Aorta (tissue), 5 donors: Measurements from ENCODE around the gene MED25. TPM values are rescaled to one million over a fixed set of nuclear protein-coding genes. Genes with fewer than 3 reads are reported as not detected.

ENCODE experiments used
- ATAC-seq: fragments of 200-7000 bp; cut with Tn5 transposase; one replicate; pipeline ENCODE4 v1.9.1; 2022; ENCODE audit warnings: moderate library complexity; ENCODE audit not compliant: low FRiP score
- DNase-seq, 2 donors: peaks; one replicate each; pipeline ENCODE4 v3.0.0-alpha.2; 2020
- H3K27ac ChIP-seq, 2 donors: one replicate each; pipeline ENCODE4 v1.5.1; 2013; ENCODE audit warnings: low read length in 2 of 2, mild to moderate bottlenecking in 2 of 2, moderate library complexity in 2 of 2, control low read depth in 1 of 2, inconsistent platforms in 1 of 2, low read depth in 1 of 2
- H3K27me3 ChIP-seq, 2 donors: one replicate each; pipeline ENCODE4 v1.6.1; 2013; ENCODE audit warnings: control low read depth in 1 of 2, low read length in 1 of 2, mild to moderate bottlenecking in 1 of 2, moderate library complexity in 1 of 2; ENCODE audit not compliant: insufficient read depth in 2 of 2, control insufficient read depth in 1 of 2
- H3K36me3 ChIP-seq, 2 donors: one replicate each; pipeline ENCODE4 v1.6.1; 2013; ENCODE audit warnings: control low read depth in 1 of 2, low read length in 1 of 2, mild to moderate bottlenecking in 1 of 2; ENCODE audit not compliant: insufficient read depth in 2 of 2, control insufficient read depth in 1 of 2
- H3K4me1 ChIP-seq, 2 donors: one replicate each; pipeline ENCODE4 v1.6.1; 2013; ENCODE audit warnings: low read length in 2 of 2, control low read depth in 1 of 2, mild to moderate bottlenecking in 1 of 2, moderate library complexity in 1 of 2; ENCODE audit not compliant: insufficient read depth in 2 of 2, control insufficient read depth in 1 of 2
- H3K4me3 ChIP-seq, 2 donors: one replicate each; pipeline ENCODE4 v1.5.1; 2013; ENCODE audit warnings: low read length in 2 of 2, control low read depth in 1 of 2, mild to moderate bottlenecking in 1 of 2
- H3K9me3 ChIP-seq: one replicate; pipeline ENCODE4 v1.6.1; 2013; ENCODE audit warnings: mild to moderate bottlenecking, low read length; ENCODE audit not compliant: control insufficient read depth
- WGBS, 2 donors: extraction: QIAGEN DNeasy Blood & Tissue Kit; methylation state at CpG; one replicate each; pipeline ENCODE4 v1.1.7; 2013; 5-methylcytosine and 5-hydroxymethylcytosine counted together
- intact Hi-C, 2 donors: fragments of 100-400 bp; cut with DNase I; formaldehyde crosslinking; loops; one replicate each; pipeline versions ENCODE4 v1.14.2 to v1.15.0; 2022
- polyA plus RNA-seq, 2 donors: library from polyadenylated mRNA; stranded (reverse); fragments of 200-250 nt; gene quantifications; one replicate each; pipeline ENCODE4 v1.2.3, GENCODE V29; 2013
- total RNA-seq, 2 donors: library from RNA; stranded (reverse); fragmentation: NEBNext Ultra II Directional; extraction: Animal tissue kit (Norgen Biotek cat#: 25700); gene quantifications; one replicate each; pipeline ENCODE4 v1.2.1, GENCODE V29; 2021
- donor health status: healthy with polysubstance abuse.
- donor health status: Bipolar disorder and iron deficiency.
- donor health status: DM: no; HTN: no; CAD: no.
- donor health status: DM: no; HTN: no; CAD: no.
- donor health status: DM: yes; HTN: yes; CAD: no.

MED25 gene
- total and polyA plus RNA-seq, 4 donors = 18.3 to 52.8 (median 33.7) TPM

DNA sequence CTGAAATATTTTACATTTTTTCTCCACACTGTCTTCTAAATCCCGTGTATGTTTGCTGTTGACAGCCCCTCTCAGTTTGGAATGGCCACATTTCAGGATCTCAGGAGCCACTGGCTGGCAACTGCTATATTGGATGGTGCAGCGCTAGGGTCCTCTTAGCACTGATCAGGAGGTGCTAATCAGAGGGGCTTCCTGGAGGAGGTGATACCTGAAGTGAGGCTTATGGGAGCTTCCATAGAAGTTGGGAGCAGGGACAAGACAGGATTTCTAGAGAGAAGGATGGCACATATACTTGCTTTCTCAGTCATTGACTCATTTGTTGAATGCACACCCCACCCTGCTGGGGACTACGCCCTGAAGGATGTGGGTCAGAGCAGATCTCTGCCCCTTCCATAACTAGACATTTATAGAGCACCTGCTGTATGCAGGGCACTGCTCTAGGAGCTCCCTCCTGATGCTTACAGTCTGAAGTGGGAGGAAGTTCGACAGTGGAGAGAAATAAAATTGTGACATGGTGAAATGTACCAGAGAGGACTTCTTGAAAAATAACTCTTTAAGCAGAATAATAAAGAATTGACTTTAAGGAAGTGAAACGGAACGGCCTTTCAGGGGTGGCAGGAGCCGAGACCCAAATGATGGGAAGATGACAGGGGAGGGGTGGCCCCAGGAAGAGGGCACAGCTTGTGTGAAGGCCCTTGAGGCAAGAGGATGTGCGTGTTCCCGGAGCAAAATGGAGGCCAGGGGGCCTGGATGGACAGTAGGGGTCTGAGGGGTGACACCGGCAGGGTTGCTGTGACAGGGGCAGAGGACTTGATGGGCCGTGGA lies 38.1 kb upstream of the MED25 start:
- Histone ChIP-seq H3K4me1 (no peaks in the 10 kb centered on the region), H3K27ac (no peak overlapping the region), H3K9me3 (no peaks in the 10 kb centered on the region), H3K27me3 (no peaks in the 10 kb centered on the region), H3K4me3 (no peak overlapping the region), H3K36me3 (peaks cover 0 to 7% of the 10 kb centered on the region in 2 donors)
- DNase-seq (no peak), ATAC-seq (no peak)
- intact Hi-C loops = no loop called here
- 77 to 79% methylated on average over 11 of the region's 11 CpGs for WGBS, 2 donors

DNA sequence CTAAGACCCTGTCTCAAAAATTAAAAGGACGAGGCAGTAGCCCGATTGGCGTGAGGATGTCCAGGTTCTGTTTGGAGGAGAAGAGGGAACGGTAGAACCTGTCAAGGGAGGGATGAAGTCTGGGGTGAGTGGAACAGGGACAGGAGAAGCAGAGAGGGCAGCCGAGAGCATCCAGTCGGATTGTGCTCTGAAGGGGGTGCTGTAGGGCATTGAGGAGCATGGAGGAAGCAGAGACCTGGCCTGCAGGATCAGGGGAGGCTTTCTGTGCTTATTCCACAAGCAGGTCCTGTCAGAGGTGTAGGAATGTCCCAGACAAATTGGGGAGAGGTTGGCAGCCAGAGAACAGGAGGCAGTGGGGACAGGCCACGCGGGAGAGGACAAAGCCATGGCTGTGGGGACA lies 37.2 kb upstream of the MED25 start:
- H3K36me3 ChIP-seq = peaks cover 0 to 10% of the 10 kb centered on the region in 2 donors
- 80 to 81% methylated on average over 8 of the region's 8 CpGs for WGBS, 2 donors
- ATAC-seq = no peak
- no peaks in the 10 kb centered on the region for H3K27me3 ChIP-seq
- H3K4me3 ChIP-seq = no peak overlapping the region
- intact Hi-C loops = no loop called here
- no peak overlapping the region for H3K27ac ChIP-seq
- DNase-seq = no peak
- H3K9me3 ChIP-seq = no peaks in the 10 kb centered on the region
- no peaks in the 10 kb centered on the region for H3K4me1 ChIP-seq

DNA sequence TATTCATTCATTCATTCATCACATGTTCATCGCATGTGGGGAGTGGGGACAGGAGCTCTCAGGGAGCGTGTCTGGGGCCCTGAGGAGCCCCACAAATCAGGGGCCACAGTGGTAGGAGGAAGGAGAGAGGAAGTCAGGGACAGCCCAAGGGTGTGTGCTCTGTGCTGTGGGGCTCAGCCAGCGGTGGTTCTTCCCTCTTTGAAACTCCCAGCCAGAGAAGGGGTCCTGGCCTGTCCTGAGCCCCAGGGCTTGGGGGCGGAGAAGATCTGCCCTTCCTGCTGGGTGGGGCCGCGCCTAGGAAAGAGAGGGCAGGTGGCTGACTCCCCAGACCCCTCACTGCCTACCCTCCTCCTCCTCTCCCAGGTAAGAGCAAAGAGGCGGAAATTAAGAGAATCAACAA lies 36.7 kb upstream of the MED25 start:
- Histone ChIP-seq H3K36me3 (peaks cover 0 to 10% of the 10 kb centered on the region in 2 donors), H3K27me3 (no peaks in the 10 kb centered on the region), H3K27ac (no peak overlapping the region), H3K4me3 (no peak overlapping the region), H3K9me3 (no peaks in the 10 kb centered on the region), H3K4me1 (no peaks in the 10 kb centered on the region)
- no peak for DNase-seq
- ATAC-seq = peak; percentile 36
- 91 to 93% methylated on average over 6 to 7 of the region's 7 CpGs for WGBS, 2 donors
- intact Hi-C loops = no loop called here

DNA sequence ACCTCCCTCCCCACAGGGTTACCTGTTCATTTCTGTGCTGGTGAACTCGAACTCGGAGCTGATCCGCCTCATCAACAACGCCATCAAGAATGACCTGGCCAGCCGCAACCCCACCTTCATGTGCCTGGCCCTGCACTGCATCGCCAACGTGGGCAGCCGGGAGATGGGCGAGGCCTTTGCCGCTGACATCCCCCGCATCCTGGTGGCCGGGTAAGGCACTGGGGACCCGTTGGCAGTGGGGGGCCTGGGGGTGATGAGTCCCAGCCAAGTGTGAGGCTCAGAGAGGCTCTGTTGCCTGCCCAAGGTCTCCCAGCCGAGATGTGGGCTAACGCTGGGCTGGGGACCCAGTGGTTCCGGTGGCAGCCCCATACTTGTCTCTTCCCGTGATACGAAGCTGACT lies 35.6 kb upstream of the MED25 start:
- H3K27ac ChIP-seq = no peak overlapping the region
- no peak for ATAC-seq
- intact Hi-C loops = no loop called here
- H3K4me3 ChIP-seq = no peak overlapping the region
- WGBS, 2 donors = 96 to 97% methylated on average over 18 of the region's 18 CpGs
- H3K27me3 ChIP-seq = no peaks in the 10 kb centered on the region
- DNase-seq = no peak
- H3K9me3 ChIP-seq = no peaks in the 10 kb centered on the region
- H3K4me1 ChIP-seq = no peaks in the 10 kb centered on the region
- peaks cover 0 to 10% of the 10 kb centered on the region in 2 donors for H3K36me3 ChIP-seq

DNA sequence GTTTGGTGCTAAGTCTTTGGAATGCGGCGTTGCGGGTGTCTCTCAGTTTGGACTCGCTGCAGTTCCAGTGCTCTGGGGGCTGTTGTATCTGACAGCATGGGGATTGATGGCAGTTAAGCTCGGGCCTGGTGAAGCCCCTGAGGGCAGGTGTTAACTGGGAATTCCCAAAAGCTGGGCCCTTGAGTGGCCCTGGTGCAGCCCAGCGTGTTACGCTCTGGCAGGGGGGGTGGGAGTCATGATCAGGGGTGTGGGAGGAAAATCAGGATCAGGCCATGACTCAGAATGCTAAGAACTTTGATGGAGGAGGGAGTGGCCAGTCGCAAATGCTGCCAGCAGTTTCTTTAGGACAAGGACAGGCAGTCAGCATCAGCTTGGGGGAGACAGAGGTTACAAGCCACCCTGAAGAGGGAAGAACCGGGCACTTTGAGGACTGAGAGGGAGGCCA lies 31.7 kb upstream of the MED25 start:
- 69 to 75% methylated on average over 9 of the region's 9 CpGs for WGBS, 2 donors
- Histone ChIP-seq H3K27ac (no peak overlapping the region), H3K36me3 (peaks cover 0 to 10% of the 10 kb centered on the region in 2 donors), H3K4me3 (no peak overlapping the region), H3K27me3 (no peaks in the 10 kb centered on the region), H3K9me3 (no peaks in the 10 kb centered on the region), H3K4me1 (no peaks in the 10 kb centered on the region)
- DNase-seq (no peak), ATAC-seq (no peak)
- intact Hi-C loops = no loop called here

DNA sequence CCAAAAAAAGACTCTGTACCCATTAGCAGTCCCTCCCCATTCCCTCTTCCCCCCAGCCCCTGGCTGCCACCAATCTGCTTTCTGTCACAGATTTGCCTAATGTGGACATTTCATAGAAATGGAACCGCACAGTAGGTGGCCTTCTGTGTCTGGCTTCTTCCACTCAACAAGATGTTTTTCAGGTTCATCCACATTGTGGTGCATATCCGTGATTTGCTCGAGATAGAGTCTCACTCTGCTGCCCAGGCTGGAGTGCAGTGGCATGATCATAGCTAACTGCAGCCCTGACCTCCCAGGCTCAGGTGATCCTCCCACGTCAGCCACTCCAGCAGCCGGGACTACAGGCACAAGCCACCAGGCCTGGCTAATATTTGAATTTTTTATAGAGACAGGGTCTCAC lies 30.3 kb upstream of the MED25 start:
- Histone ChIP-seq H3K4me1 (no peaks in the 10 kb centered on the region), H3K27ac (no peak overlapping the region), H3K27me3 (no peaks in the 10 kb centered on the region), H3K36me3 (peaks cover 0 to 7% of the 10 kb centered on the region in 2 donors), H3K9me3 (no peaks in the 10 kb centered on the region), H3K4me3 (no peak overlapping the region)
- intact Hi-C loops = no loop called here
- no peak for ATAC-seq
- 89% methylated on average over 5 of the region's 5 CpGs for WGBS, 2 donors
- DNase-seq = no peak

DNA sequence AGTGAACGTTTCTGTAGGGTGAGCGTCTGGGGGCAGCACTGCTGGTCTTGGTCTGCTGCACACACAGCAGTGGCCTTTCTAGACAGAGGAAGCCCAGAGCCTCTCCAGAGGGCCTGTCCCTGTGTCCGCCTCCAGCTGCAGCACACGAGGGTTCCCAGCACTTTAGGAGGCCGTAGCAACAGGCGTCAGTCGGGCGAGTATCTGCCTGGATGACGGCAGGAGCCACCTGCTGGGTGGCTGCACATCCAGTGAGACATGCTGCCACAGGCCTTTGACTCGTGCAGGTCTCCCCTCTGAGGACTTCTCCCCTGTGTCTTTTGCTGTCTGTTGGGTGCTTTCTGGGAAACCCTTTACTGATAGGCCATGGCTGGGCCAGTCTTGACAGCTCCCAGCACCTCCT lies 29.2 kb upstream of the MED25 start:
- intact Hi-C loops = no loop called here
- Histone ChIP-seq H3K9me3 (no peaks in the 10 kb centered on the region), H3K4me1 (no peaks in the 10 kb centered on the region), H3K27ac (no peak overlapping the region), H3K4me3 (no peak overlapping the region), H3K36me3 (peaks cover 0 to 6% of the 10 kb centered on the region in 2 donors), H3K27me3 (no peaks in the 10 kb centered on the region)
- 87 to 89% methylated on average over 10 of the region's 10 CpGs for WGBS, 2 donors
- DNase-seq (no peak), ATAC-seq (no peak)

DNA sequence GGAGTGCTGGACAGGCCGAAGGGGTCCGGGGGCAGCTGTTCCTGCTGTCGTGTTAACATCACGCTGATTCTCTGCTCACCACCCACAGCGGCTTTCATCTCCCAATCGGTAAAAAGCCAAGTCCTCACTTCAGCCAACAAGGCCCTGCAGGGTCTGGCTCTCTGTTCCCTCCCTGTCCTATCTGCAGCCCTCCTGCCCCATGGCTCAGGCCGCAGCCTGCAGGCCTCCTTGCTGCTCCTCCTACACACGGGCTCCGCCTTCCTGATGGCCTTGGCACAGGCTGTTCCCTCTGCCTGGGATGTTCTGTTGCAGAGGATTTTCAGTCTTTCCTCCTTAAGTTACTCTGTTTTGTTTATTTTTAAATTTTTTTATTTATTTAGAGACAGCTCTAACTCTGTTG lies 27.2 kb upstream of the MED25 start:
- intact Hi-C loops = no loop called here
- no peaks in the 10 kb centered on the region for H3K27me3 ChIP-seq
- H3K4me3 ChIP-seq = no peak overlapping the region
- H3K36me3 ChIP-seq = peaks cover 0 to 3% of the 10 kb centered on the region in 2 donors
- no peaks in the 10 kb centered on the region for H3K4me1 ChIP-seq
- no peaks in the 10 kb centered on the region for H3K9me3 ChIP-seq
- H3K27ac ChIP-seq = no peak overlapping the region
- no peak for ATAC-seq
- peak in 1 of 2 donors; percentile 66 for DNase-seq
- 78 to 82% methylated on average over 9 of the region's 9 CpGs for WGBS, 2 donors

DNA sequence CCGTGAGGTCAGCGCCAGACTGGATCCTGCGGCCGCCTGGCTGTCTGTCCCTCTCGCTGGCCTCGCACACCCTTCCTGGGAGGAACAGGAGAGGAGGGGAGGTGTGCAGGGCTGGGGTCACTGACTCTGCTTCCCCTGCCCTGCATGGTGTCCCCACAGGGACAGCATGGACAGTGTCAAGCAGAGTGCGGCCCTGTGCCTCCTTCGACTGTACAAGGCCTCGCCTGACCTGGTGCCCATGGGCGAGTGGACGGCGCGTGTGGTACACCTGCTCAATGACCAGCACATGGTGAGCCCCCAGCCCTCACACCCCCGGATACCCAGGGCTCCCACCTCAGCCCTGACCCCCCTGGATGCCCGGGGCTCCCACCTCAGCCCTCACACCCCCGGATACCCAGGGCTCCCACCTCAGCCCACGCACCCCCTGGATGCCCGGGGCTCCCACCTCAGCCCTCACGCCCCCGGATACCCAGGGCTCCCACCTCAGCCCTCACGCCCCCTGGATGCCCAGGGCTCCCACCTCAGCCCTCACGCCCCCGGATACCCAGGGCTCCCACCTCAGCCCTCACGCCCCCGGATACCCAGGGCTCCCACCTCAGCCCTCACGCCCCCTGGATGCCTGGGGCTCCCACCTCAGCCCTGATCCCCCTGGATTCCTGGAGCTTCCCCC lies 26.2 kb upstream of the MED25 start:
- WGBS, 2 donors = 94 to 96% methylated on average over 25 to 26 of the region's 26 CpGs
- intact Hi-C loops = no loop called here
- Histone ChIP-seq H3K27me3 (no peaks in the 10 kb centered on the region), H3K9me3 (no peaks in the 10 kb centered on the region), H3K36me3 (peaks cover 0 to 9% of the 10 kb centered on the region in 2 donors), H3K4me3 (no peak overlapping the region), H3K4me1 (no peaks in the 10 kb centered on the region), H3K27ac (no peak overlapping the region)
- no peak for DNase-seq
- no peak for ATAC-seq
